ENCODE measurements around the gene EPDR1.

EPDR1 gene

GRCh38 chr7:37988721-37989650 lies 68.5 kb downstream of the EPDR1 start:
- TF ChIP-seq YY1 (IDR thresholded peaks at IDR 0.05; ENCODE audit: insufficient read depth, insufficient read length): no peak
- no peak for TF ChIP-seq ZNF274 (IDR thresholded peaks at IDR 0.05; ENCODE audit: low read depth, low read length)
- TF ChIP-seq SUZ12 (IDR thresholded peaks at IDR 0.05; ENCODE audit: extremely low read depth, insufficient read depth, insufficient read length): no peak
- no peak for DNase-seq (ENCODE audit: low read depth, low spot score)

GRCh38 chr7:37990337-37990736 lies 69.9 kb downstream of the EPDR1 start:
- H3K4me1 ChIP-seq (ENCODE audit: insufficient read depth, insufficient read length): no peaks in the 10 kb centered on the region
- no peaks in the 10 kb centered on the region for H3K36me3 ChIP-seq (ENCODE audit: insufficient read depth, insufficient read length, low read length)
- H3K9me3 ChIP-seq (ENCODE audit: insufficient read depth, low read length): no peaks in the 10 kb centered on the region; the same call in 1 of the 2 replicates
- TF ChIP-seq YY1 (IDR thresholded peaks at IDR 0.05; ENCODE audit: insufficient read depth, insufficient read length) (no peak), ZNF274 (IDR thresholded peaks at IDR 0.05; ENCODE audit: low read depth, low read length) (no peak), SUZ12 (IDR thresholded peaks at IDR 0.05; ENCODE audit: extremely low read depth, insufficient read depth, insufficient read length) (no peak)
- H3K4me3 ChIP-seq (ENCODE audit: insufficient read length, low read depth): no peak overlapping the region
- DNase-seq (ENCODE audit: low read depth, low spot score): no peak
- no peak overlapping the region for H3K9ac ChIP-seq (ENCODE audit: insufficient read length, low read depth)
- peaks cover 45% of the 10 kb centered on the region for H3K27me3 ChIP-seq (ENCODE audit: insufficient read depth, insufficient read length)

More at GRCh38 chr7:37988721-37989650, 68.5 kb downstream of the EPDR1 start:
- H3K27me3 ChIP-seq (ENCODE audit: insufficient read depth, insufficient read length): peaks cover 57% of the 10 kb centered on the region
- no peaks in the 10 kb centered on the region for H3K4me1 ChIP-seq (ENCODE audit: insufficient read depth, insufficient read length)
- no peak overlapping the region for H3K4me3 ChIP-seq (ENCODE audit: insufficient read length, low read depth)
- H3K9ac ChIP-seq (ENCODE audit: insufficient read length, low read depth): no peak overlapping the region
- no peaks in the 10 kb centered on the region; the same call in 1 of the 2 replicates for H3K9me3 ChIP-seq (ENCODE audit: insufficient read depth, low read length)
- H3K36me3 ChIP-seq (ENCODE audit: insufficient read depth, insufficient read length, low read length): no peaks in the 10 kb centered on the region

GRCh38 chr7:37993060-37993501 lies 72.6 kb downstream of the EPDR1 start:
- no peak for DNase-seq (ENCODE audit: low read depth, low spot score)
- TF ChIP-seq SUZ12 (IDR thresholded peaks at IDR 0.05; ENCODE audit: extremely low read depth, insufficient read depth, insufficient read length): no peak
- no peak for TF ChIP-seq YY1 (IDR thresholded peaks at IDR 0.05; ENCODE audit: insufficient read depth, insufficient read length)
- no peak for TF ChIP-seq ZNF274 (IDR thresholded peaks at IDR 0.05; ENCODE audit: low read depth, low read length)

GRCh38 chr7:37999673-38000072 lies 79.2 kb downstream of the EPDR1 start:
- H3K36me3 ChIP-seq (ENCODE audit: insufficient read depth, insufficient read length, low read length): no peaks in the 10 kb centered on the region
- no peaks in the 10 kb centered on the region for H3K4me1 ChIP-seq (ENCODE audit: insufficient read depth, insufficient read length)
- H3K9me3 ChIP-seq (ENCODE audit: insufficient read depth, low read length): no peaks in the 10 kb centered on the region
- no peak for DNase-seq (ENCODE audit: low read depth, low spot score)
- TF ChIP-seq YY1 (IDR thresholded peaks at IDR 0.05; ENCODE audit: insufficient read depth, insufficient read length) (no peak), SUZ12 (IDR thresholded peaks at IDR 0.05; ENCODE audit: extremely low read depth, insufficient read depth, insufficient read length) (no peak), ZNF274 (IDR thresholded peaks at IDR 0.05; ENCODE audit: low read depth, low read length) (no peak)
- no peak overlapping the region for H3K9ac ChIP-seq (ENCODE audit: insufficient read length, low read depth)
- no peaks in the 10 kb centered on the region for H3K27me3 ChIP-seq (ENCODE audit: insufficient read depth, insufficient read length)
- H3K4me3 ChIP-seq (ENCODE audit: insufficient read length, low read depth): no peak overlapping the region

More at GRCh38 chr7:37993060-37993501, 72.6 kb downstream of the EPDR1 start:
- H3K4me3 ChIP-seq (ENCODE audit: insufficient read length, low read depth): no peak overlapping the region
- no peaks in the 10 kb centered on the region for H3K36me3 ChIP-seq (ENCODE audit: insufficient read depth, insufficient read length, low read length)
- H3K4me1 ChIP-seq (ENCODE audit: insufficient read depth, insufficient read length): no peaks in the 10 kb centered on the region
- H3K9me3 ChIP-seq (ENCODE audit: insufficient read depth, low read length): no peaks in the 10 kb centered on the region; the same call in 1 of the 2 replicates
- H3K27me3 ChIP-seq (ENCODE audit: insufficient read depth, insufficient read length): peaks cover 29% of the 10 kb centered on the region
- H3K9ac ChIP-seq (ENCODE audit: insufficient read length, low read depth): no peak overlapping the region

- DNase-seq (ENCODE audit: low read depth, low spot score): no peak
- TF ChIP-seq YY1 (IDR thresholded peaks at IDR 0.05; ENCODE audit: insufficient read depth, insufficient read length) (no peak), ZNF274 (IDR thresholded peaks at IDR 0.05; ENCODE audit: low read depth, low read length) (no peak), SUZ12 (IDR thresholded peaks at IDR 0.05; ENCODE audit: extremely low read depth, insufficient read depth, insufficient read length) (no peak)
- no peak overlapping the region for H3K4me3 ChIP-seq (ENCODE audit: insufficient read length, low read depth)
- no peak overlapping the region for H3K9ac ChIP-seq (ENCODE audit: insufficient read length, low read depth)
- no peaks in the 10 kb centered on the region for H3K27me3 ChIP-seq (ENCODE audit: insufficient read depth, insufficient read length)
- H3K36me3 ChIP-seq (ENCODE audit: insufficient read depth, insufficient read length, low read length): no peaks in the 10 kb centered on the region
- H3K9me3 ChIP-seq (ENCODE audit: insufficient read depth, low read length): no peaks in the 10 kb centered on the region
- no peaks in the 10 kb centered on the region for H3K4me1 ChIP-seq (ENCODE audit: insufficient read depth, insufficient read length)
These were observed 79.8 kb downstream of the EPDR1 start for GRCh38 chr7:38000272-38000671.
